HG03066 (cell line): ENCODE results near the gene ADAMTS2.

Source experiments
- ATAC-seq: cut with Tn5 transposase; IDR thresholded peaks from one replicate; pipeline ENCODE4 v1.9.1; 2021; ENCODE audit warnings: low read depth; ENCODE audit not compliant: unreplicated experiment

Gene ADAMTS2

DNA sequence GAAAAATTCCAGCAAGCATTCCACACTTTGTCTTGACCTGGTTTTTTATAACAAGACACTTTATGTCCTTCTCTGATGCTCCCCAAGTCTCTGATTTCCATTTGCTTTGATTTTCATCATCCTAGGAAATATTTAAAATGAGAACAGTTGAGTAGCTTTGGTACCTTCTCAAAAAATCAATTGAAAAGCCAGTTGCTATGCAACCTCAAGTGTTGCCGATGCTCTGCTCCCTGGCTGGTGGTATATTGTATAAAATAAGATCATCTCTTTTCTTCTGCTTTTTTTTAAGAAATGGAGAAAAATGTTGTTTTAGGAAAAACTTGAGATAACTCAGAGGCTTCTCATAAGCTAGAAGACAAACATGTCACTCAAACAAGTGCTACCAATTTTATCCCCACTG lies 175.4 kb downstream of the ADAMTS2 start:
- no peak for ATAC-seq

GRCh38 chr5:179168664-179169063 lies 176.6 kb downstream of the ADAMTS2 start:
- no peak for ATAC-seq

DNA sequence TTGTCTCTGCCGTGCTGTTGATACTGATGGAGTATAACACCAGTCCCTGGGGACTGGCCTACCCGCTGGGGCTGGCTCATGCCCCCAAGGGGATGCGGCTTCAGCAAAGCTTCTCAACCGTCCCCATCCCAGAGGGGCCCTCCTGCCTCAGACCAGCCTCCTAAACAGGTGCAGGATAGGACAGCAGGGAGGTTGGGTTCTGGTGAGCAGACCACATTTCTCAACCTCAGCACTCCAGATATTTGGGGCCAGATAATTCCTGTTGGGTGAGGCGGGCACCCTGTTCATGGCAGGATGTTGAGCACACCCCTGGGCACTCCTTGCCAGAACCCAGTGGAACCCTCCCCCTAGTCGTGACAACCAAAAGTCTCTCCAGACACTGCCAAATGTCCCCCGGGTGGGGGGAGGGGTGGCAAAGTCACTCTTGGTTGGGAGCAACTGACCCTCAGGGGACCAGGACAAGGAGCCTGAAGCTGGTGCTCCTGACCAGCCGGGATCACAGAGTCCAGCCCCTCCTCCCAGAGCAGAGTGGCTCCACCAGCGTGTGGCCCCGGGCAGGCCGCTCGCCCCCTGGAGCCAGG lies 177.3 kb downstream of the ADAMTS2 start:
- ATAC-seq: no peak

DNA sequence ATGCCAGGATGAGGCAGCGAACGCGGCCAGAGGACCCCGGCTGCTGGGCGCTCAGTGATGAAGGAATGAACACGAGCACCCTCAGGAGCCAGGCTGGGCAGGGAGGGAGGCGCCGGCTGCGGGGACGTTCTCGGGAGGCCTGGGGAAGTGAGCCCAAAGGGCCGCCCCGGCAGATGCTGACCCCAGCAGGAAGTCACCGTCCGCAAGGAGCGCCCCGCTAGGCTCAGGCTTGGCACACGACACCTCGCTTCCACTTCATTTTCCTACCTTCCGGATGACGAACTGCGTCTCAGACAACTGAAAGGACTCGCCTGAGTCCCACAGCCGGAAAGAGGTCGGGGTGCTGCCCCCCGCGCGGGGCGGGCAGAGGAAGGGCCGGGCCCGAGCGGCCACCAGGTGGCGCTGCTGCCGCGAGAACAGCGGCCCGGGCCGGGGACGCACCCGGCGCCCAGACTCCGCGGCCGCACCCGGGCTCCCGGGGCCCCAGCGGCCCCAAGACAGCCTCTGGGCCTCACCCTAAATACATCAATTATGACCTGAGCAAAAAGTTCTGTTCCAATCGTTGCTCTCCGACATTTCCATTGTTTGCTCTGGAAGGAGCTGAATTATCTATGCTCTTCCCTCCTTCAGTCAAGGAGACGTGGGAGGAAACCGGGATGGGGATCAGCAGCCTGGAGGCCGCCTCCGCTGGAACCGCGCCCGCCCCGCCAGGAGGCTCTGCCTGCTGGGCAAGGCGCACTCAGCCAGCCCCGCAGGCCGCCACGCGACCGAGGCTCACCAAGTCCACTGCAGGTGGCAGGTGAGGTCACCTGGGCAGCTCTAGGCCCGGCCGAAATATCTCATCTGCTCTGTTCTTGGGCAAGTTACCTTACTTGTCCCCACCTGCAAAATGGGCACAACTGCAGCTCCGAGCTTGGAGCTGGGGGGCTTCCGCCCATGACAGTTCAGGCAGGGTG lies 178.1 kb downstream of the ADAMTS2 start:
- no peak for ATAC-seq

DNA sequence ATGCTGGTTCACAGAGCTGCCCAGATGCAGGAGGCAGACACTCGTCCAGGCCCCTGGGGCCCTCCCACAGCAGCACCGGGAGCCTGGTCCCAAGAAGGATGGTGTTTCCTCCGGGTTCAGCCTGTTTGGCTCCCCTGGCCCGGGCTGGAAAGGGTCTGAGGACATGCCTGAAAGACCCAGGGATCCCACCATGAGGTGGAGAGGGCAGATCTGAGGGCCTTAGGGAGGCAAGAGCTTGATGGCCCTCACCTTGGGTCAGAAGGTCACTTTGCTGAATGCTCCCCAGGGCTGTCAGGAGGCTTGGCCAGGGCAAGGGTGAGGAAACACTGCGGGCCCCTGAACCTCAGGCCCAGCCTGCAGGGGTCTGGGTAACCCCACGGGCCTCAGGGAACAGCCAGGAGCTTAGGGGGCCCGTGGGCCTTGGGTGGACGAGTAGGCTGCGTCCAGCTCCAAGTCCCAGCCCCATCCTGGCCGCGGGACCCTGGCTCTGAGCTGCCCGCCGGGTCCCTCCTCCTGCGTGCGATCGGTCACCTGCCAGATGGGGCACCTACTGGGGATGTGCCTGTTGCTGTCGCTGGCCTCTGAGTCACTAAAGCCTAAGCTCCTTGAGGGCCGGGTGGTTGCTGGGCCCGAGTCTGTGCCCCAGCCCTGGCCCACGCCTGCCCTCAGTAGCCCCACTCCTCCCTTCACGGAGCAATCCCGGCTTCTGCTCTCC lies 178.9 kb downstream of the ADAMTS2 start:
- ATAC-seq: no peak

- ATAC-seq: no peak
Observed at GRCh38 chr5:179165421-179166170, 179.7 kb downstream of the ADAMTS2 start.

- no peak for ATAC-seq
Observed at GRCh38 chr5:179164331-179165311, 180.6 kb downstream of the ADAMTS2 start.

DNA sequence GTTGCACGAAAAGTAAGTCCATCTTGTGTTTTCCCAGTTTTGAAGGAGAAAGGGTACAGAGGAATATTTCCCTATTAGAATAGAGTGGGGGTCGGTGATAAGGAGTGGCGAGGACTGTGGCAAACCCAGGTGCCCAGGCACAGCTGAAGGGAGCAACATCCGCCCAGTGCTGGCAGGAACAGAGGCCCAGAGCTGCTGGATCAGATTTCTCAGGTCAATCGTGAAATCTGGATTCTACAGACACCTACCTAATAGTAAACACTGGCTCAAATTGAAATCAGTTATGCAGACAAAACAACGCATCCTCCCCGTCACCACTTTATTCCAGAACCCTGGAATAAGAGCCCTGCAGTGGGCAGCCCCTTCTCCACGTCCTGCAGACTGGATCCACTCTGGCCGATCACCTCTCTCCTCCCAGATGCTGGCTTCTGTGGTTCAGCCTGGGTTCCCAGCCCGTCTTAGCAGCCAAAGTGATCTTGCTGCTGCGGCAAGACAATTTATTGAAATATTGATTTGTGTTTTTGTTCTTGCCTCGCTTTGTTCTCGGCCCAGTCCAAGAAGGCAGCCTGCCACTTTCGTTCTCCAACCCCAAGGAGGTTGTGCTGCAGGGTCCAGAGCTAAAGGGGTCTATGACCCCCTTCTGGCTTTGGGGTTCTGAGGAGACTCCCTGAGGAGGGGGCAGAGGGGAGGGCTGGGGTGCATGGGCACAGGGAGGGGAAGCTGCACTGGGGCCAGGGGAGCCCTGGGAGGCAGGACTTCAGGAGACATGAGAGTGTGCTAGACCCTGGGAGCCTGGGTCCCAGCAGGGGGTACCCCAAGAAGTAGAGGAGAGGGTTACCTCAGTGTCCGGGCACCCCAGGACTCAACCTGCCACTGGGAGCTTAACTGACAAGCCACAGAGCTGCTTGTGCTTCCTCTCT lies 181.8 kb downstream of the ADAMTS2 start:
- no peak for ATAC-seq

DNA sequence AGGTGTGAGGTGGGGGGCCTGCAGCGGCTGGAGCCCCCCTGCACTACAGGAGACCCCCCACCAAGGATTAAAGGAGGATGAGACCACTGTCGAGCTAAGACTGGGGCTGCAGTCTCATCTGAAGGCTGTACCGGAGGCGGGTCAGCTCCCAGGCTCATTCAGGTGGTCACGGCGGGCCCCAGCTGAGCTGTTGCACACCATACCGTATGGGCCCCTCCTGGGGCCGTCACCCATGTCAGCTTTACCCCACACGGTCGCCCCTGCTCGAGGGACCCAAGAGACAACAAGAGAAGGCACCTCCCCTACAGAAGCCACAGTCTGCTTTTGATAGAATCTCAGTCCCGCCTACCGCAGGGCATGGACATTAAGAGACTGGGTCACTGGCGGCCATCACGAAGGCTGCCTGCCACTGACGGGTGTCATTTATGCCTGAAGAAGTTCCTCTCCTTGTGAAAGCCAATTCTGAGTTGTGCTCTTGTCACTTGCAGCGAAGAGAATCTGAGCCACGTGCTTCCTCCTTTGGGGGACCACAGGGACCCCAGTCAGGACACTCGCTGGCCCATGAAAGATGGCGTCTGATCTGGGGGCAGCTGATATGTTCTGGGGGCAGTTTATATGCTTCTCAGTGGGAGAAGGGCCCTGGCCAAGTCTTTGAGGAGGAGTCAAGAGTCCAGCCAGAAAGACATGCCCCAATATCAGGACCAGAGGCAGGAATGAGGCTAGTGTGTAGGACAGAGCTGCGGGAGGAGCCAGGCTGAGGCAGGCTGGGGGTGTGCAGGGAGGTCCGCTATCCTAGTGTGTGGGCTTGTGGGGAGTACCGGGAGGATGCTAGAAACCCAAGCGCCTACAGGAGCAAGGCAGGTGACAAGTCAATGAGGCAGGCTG lies 182.7 kb downstream of the ADAMTS2 start:
- ATAC-seq: no peak

GRCh38 chr5:179161901-179162300 lies 183.4 kb downstream of the ADAMTS2 start:
- ATAC-seq: no peak

DNA sequence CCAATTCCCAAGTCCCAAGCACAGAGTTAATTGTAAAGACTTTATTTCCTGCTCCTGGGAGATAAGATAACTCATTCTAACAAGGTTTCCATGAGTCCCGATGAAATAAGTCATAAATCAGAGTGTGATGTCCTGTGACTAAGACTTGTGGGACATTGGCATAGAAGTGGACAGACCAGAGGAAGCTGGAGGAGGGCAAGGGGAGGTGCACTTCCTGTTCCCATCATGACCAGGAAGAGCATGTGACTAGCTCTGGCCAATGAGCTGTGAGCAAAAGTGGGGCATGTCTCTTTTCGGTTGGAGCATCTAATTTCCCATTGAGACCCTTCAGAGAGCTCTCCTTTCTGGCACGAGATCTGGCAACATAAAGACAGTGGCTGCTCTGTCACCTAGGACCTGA lies 184.7 kb downstream of the ADAMTS2 start:
- ATAC-seq: no peak

GRCh38 chr5:179158556-179158955 lies 186.7 kb downstream of the ADAMTS2 start:
- ATAC-seq: no peak

GRCh38 chr5:179154991-179155955 lies 190.0 kb downstream of the ADAMTS2 start:
- ATAC-seq: no peak

- no peak for ATAC-seq
Observed at GRCh38 chr5:179154346-179154990, 190.8 kb downstream of the ADAMTS2 start.

DNA sequence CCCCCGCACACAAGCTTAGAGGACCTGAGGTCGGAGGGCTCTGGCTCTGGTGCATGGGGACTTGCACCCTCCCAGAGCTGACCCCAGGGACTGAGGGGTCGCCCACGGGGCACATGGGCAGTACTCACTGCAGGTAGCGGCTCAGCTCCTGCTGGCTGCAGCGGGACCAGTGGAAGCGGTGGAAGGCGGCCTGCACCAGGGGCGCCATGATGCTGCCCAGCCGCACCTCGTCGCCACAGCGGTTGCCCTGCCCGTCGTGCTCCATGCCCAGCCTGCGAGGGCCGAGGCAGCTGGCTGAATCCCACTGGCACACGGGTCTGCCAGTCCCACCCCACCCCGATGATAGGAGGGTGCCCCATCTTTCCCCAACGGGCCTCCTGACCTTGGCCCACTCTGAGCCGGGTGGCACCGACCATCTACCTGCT lies 191.3 kb downstream of the ADAMTS2 start:
- ATAC-seq: no peak
